MM.1S (cell line): ENCODE measurements around the gene LMNTD1.

Source experiments
- DNase-seq: peaks from one replicate; pipeline ENCODE4 v3.0.0-alpha.2; 2015
- H2AFZ ChIP-seq: fragments of 300-600 bp; sonication (generic); 2 replicates; pipeline ENCODE4 v1.6.0; 2016; ENCODE audit warnings: antibody characterized with exemption, low read length
- H3F3A ChIP-seq: fragments of 300-600 bp; sonication (generic); 2 replicates; pipeline ENCODE4 v1.6.1; 2016; ENCODE audit warnings: mild to moderate bottlenecking, antibody characterized with exemption, low read length, moderate library complexity, mixed read lengths; ENCODE audit not compliant: insufficient read depth
- H3K27ac ChIP-seq: fragments of 300-600 bp; sonication (generic); 2 replicates; pipeline ENCODE4 v1.5.1; 2016; ENCODE audit warnings: mild to moderate bottlenecking, low read length
- H3K27me3 ChIP-seq: fragments of 300-600 bp; sonication (generic); replicated peaks from 2 replicates; pipeline ENCODE4 v1.6.0; 2016; ENCODE audit warnings: low read length; ENCODE audit not compliant: insufficient read depth
- H3K36me3 ChIP-seq: fragments of 300-600 bp; sonication (generic); replicated peaks from 2 replicates; pipeline ENCODE4 v1.6.1; 2016; ENCODE audit warnings: mild to moderate bottlenecking, low read length, mixed read lengths; ENCODE audit not compliant: insufficient read depth
- H3K4me1 ChIP-seq: fragments of 300-600 bp; sonication (generic); 2 replicates; pipeline ENCODE4 v1.6.1; 2016; ENCODE audit warnings: low read length, mixed read lengths
- H3K4me2 ChIP-seq: fragments of 300-600 bp; sonication (generic); 2 replicates; pipeline ENCODE4 v1.6.0; 2016; ENCODE audit warnings: low read depth, low read length
- H3K4me3 ChIP-seq: fragments of 300-600 bp; sonication (generic); 2 replicates; pipeline ENCODE4 v1.5.1; 2016; ENCODE audit warnings: low read length, mixed read lengths
- H3K79me2 ChIP-seq: fragments of 300-600 bp; sonication (generic); 2 replicates; pipeline ENCODE4 v1.6.1; 2016; ENCODE audit warnings: mixed run types, low read length, mixed read lengths
- H3K9ac ChIP-seq: fragments of 300-600 bp; sonication (generic); 2 replicates; pipeline ENCODE4 v1.6.1; 2016; ENCODE audit warnings: low read length, mixed read lengths
- H3K9me2 ChIP-seq: fragments of 300-600 bp; sonication (generic); replicated peaks from 2 replicates; pipeline ENCODE4 v1.6.1; 2016; ENCODE audit warnings: mild to moderate bottlenecking, low read length, mixed read lengths; ENCODE audit not compliant: insufficient read depth
- H3K9me3 ChIP-seq: fragments of 300-600 bp; sonication (generic); replicated peaks from 2 replicates; pipeline ENCODE4 v1.6.1; 2016; ENCODE audit warnings: mild to moderate bottlenecking, low read length, mixed read lengths; ENCODE audit not compliant: insufficient read depth
- H4K20me1 ChIP-seq: fragments of 300-600 bp; sonication (generic); 2 replicates; pipeline ENCODE4 v1.6.1; 2016; ENCODE audit warnings: mild to moderate bottlenecking, low read length, moderate library complexity, mixed read lengths; ENCODE audit not compliant: insufficient read depth
- EZH2 ChIP-seq: fragments of 300-600 bp; sonication (generic); optimal IDR thresholded peaks from 2 replicates; pipeline ENCODE3; 2017; ENCODE audit warnings: low read depth, mild to moderate bottlenecking, antibody characterized with exemption, low read length, mixed read lengths
- EZH2phosphoT487 ChIP-seq: fragments of 300-600 bp; sonication (generic); IDR thresholded peaks from 2 replicates; pipeline ENCODE4 v1.6.1; 2018; ENCODE audit warnings: antibody characterized with exemption, low read length
- TF ChIP-seq, protein P1 (sequence below): fragments of 300-600 bp; sonication (generic); IDR thresholded peaks from 2 replicates; pipeline ENCODE4 v1.5.1; 2016; ENCODE audit warnings: antibody characterized with exemption, low read length, mixed read lengths

Gene LMNTD1

DNA sequence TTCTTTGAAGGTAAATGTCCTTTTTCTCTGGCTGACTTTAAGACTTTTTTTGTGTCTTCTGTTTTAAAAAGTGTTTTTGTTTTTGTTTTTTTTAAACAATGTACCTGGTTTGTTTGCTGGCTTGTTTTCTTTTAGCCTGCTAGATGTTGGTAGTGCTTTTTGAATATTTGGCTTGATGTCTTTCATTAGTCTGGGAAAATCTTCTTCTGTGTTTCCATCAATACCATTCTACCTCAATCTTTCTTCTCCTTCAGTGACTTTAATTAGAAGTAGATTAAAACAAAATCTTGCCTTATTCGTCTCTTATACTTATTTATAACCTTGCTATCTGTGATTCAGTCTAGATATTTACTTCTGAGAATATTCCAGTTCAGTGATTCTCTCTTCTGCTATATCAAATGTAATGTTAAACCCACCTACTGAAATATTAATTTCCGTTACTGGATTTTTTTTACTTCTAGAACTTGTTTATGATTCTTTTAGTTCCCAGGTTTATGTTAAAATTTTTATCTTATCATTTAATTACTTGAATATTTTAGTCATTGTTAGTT lies 21.5 kb downstream of the LMNTD1 start:
- H3K79me2 ChIP-seq: no peaks in the 10 kb centered on the region
- H3K9ac ChIP-seq: no peak overlapping the region
- no peaks in the 10 kb centered on the region for H4K20me1 ChIP-seq
- H3K9me3 ChIP-seq: no peaks in the 10 kb centered on the region
- no peak for DNase-seq
- TF ChIP-seq EZH2phosphoT487 (no peak), EZH2 (no peak)
- TF ChIP-seq, protein P1, sequence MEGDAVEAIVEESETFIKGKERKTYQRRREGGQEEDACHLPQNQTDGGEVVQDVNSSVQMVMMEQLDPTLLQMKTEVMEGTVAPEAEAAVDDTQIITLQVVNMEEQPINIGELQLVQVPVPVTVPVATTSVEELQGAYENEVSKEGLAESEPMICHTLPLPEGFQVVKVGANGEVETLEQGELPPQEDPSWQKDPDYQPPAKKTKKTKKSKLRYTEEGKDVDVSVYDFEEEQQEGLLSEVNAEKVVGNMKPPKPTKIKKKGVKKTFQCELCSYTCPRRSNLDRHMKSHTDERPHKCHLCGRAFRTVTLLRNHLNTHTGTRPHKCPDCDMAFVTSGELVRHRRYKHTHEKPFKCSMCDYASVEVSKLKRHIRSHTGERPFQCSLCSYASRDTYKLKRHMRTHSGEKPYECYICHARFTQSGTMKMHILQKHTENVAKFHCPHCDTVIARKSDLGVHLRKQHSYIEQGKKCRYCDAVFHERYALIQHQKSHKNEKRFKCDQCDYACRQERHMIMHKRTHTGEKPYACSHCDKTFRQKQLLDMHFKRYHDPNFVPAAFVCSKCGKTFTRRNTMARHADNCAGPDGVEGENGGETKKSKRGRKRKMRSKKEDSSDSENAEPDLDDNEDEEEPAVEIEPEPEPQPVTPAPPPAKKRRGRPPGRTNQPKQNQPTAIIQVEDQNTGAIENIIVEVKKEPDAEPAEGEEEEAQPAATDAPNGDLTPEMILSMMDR: no peak
- no peak overlapping the region for H3K4me2 ChIP-seq
- H3K4me3 ChIP-seq: no peak overlapping the region
- no peaks in the 10 kb centered on the region for H3F3A ChIP-seq
- H3K27ac ChIP-seq: no peak overlapping the region
- no peaks in the 10 kb centered on the region for H3K4me1 ChIP-seq
- H3K9me2 ChIP-seq: no peaks in the 10 kb centered on the region
- H2AFZ ChIP-seq: no peak overlapping the region
- H3K27me3 ChIP-seq: no peaks in the 10 kb centered on the region
- H3K36me3 ChIP-seq: no peaks in the 10 kb centered on the region

DNA sequence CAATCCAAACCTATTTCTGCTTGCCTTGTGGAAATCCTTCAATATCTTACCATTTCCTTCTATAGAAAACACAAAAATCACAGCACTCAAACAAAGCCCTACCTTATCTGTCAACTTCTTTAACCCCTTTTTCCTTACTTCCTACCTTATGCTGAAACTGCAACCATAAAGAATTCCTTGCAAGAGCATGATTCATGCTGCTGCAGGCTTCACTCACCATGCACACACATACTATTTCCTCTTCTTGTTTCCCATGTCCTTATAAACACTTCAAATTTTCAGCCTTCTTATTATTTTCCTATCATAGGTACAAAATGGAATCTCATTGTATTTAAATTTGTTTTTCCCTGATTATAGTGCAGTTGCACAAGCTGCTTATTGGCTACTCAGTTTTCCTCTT lies 23.3 kb downstream of the LMNTD1 start:
- DNase-seq: no peak
- Histone ChIP-seq H3K9me2 (no peaks in the 10 kb centered on the region), H2AFZ (no peak overlapping the region), H3K79me2 (no peaks in the 10 kb centered on the region), H3F3A (no peaks in the 10 kb centered on the region), H3K27ac (no peak overlapping the region), H3K9ac (no peak overlapping the region), H3K36me3 (no peaks in the 10 kb centered on the region), H3K9me3 (no peaks in the 10 kb centered on the region), H3K4me3 (no peak overlapping the region), H4K20me1 (no peaks in the 10 kb centered on the region), H3K27me3 (no peaks in the 10 kb centered on the region), H3K4me1 (no peaks in the 10 kb centered on the region), H3K4me2 (no peak overlapping the region)
- TF ChIP-seq, protein P1: no peak
- no peak for TF ChIP-seq EZH2phosphoT487
- no peak for TF ChIP-seq EZH2

DNA sequence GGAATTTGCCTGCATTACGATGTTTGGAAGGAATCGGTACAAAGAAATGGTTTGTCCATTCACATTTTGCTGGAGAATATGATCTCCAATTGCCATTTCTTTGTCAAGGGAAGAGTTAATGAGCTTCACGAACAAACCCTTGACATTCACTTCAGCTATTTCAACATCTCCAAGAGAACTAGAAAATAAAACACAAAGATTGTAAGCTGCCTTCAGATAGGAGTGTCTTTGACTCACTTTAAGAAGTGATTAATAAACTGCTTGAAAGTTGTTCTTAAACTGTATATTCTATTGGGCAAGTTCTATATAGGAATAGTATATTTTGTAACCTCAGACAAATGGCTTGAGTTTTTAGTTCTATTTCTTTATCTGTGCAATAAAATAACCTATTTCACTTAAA lies 26.3 kb downstream of the LMNTD1 start:
- Histone ChIP-seq H3K4me3 (no peak overlapping the region), H3K27ac (no peak overlapping the region), H3K36me3 (no peaks in the 10 kb centered on the region), H3F3A (no peaks in the 10 kb centered on the region), H4K20me1 (no peaks in the 10 kb centered on the region), H3K9me3 (no peaks in the 10 kb centered on the region), H2AFZ (no peak overlapping the region), H3K79me2 (no peaks in the 10 kb centered on the region), H3K4me2 (no peak overlapping the region), H3K27me3 (no peaks in the 10 kb centered on the region), H3K9me2 (no peaks in the 10 kb centered on the region), H3K9ac (no peak overlapping the region), H3K4me1 (no peaks in the 10 kb centered on the region)
- TF ChIP-seq, protein P1: no peak
- TF ChIP-seq EZH2phosphoT487 (no peak), EZH2 (no peak)
- no peak for DNase-seq
